Ovary (tissue), 9 donors: ENCODE data around the gene CISD2. TPM values are rescaled to one million over a fixed set of nuclear protein-coding genes. Genes with fewer than 3 reads are reported as not detected.

Experiments used
- DNase-seq, 5 donors: peaks; one replicate each; pipeline ENCODE4 v3.0.0-alpha.2; 2019 to 2020
- H3K27ac ChIP-seq, 2 donors: fragments of 200-600 bp; one replicate each; pipeline versions ENCODE4 v1.5.1 to v1.8.0; 2019 to 2022
- H3K27me3 ChIP-seq: fragments of 200-600 bp; one replicate; pipeline ENCODE4 v1.8.0; 2022
- H3K36me3 ChIP-seq: fragments of 200-600 bp; sonication (generic); one replicate; pipeline ENCODE4 v1.5.1; 2019
- H3K4me1 ChIP-seq: one replicate; pipeline ENCODE4 v1.8.1; 2013; ENCODE audit warnings: mild to moderate bottlenecking, moderate library complexity; ENCODE audit not compliant: insufficient read depth
- H3K4me3 ChIP-seq: fragments of 200-600 bp; sonication (generic); one replicate; pipeline ENCODE4 v1.5.1; 2017
- H3K9me3 ChIP-seq, 2 donors: fragments of 200-600 bp in 1 of 2; sonication (generic) in 1 of 2; one replicate each; pipeline versions ENCODE4 v1.5.1 to v1.8.1; 2013 to 2019; ENCODE audit warnings: mild to moderate bottlenecking in 1 of 2, moderate library complexity in 1 of 2
- CTCF ChIP-seq, 3 donors: fragments of 450-650 bp in 2 of 3; fragments of 200-600 bp in 1 of 3; IDR thresholded peaks; one replicate each; pipeline versions ENCODE4 v1.5.1 to v1.8.0; 2016 to 2022; ENCODE audit warnings: antibody characterized with exemption in 3 of 3, mild to moderate bottlenecking in 1 of 3
- EP300 ChIP-seq: sonication (generic); formaldehyde crosslinking; IDR thresholded peaks from one replicate; pipeline ENCODE4 v1.6.1; 2017; ENCODE audit warnings: antibody characterized with exemption
- POLR2A ChIP-seq: fragments of 450-650 bp; IDR thresholded peaks from one replicate; pipeline ENCODE4 v1.6.1; 2017; ENCODE audit warnings: antibody characterized with exemption, mild to moderate bottlenecking, moderate library complexity
- WGBS, 3 donors: extraction: QIAGEN DNeasy Blood & Tissue Kit in 1 of 3; methylation state at CpG; one replicate each; pipeline versions ENCODE4 v1.1.5 to v1.1.7; 2013 to 2017; 5-methylcytosine and 5-hydroxymethylcytosine counted together
- intact Hi-C, 4 donors: fragments of 100-400 bp; cut with DNase I; formaldehyde crosslinking; loops; one replicate each; pipeline versions ENCODE4 v1.11.0 to v1.15.1; 2022 to 2023
- polyA plus RNA-seq, 2 donors: library from polyadenylated mRNA; stranded (reverse); fragments of 200-250 nt in 1 of 2; fragments of 350-450 nt in 1 of 2; fragmentation: Illumina TruSeq in 1 of 2; extraction: RNeasy Lipid Tissue Mini Kit (QIAGEN cat#74804) in 1 of 2; gene quantifications; one replicate each; pipeline ENCODE4 v1.2.3, GENCODE V29; 2013 to 2014
- total RNA-seq, 7 donors: library from RNA; depleted of rRNA in 2 of 7; stranded (reverse); fragments of >200 nt in 2 of 7; fragmentation: NEBNext Ultra II Directional in 3 of 7; extraction: Animal tissue kit (Norgen Biotek cat#: 25700) in 3 of 7; gene quantifications; one replicate each; pipeline versions ENCODE4 v1.1.0 to v1.2.4, GENCODE V29; 2016 to 2023
- donor health status: DM: no; HTN: no; CAD: no; lungs with moderate emphysema.
- donor health status: DM: no; HTN: no; CAD: no.
- donor health status: Bipolar disorder and iron deficiency.
- donor health status: DM: yes; HTN: yes; CAD: no.
- donor health status: DM: no; HTN: no; CAD: no.
- donor health status: DM: yes; HTN: yes; CAD: no.

CISD2 gene
- total and polyA plus RNA-seq, 9 donors, result 7.9 to 27.1 (median 19.1) TPM

DNA sequence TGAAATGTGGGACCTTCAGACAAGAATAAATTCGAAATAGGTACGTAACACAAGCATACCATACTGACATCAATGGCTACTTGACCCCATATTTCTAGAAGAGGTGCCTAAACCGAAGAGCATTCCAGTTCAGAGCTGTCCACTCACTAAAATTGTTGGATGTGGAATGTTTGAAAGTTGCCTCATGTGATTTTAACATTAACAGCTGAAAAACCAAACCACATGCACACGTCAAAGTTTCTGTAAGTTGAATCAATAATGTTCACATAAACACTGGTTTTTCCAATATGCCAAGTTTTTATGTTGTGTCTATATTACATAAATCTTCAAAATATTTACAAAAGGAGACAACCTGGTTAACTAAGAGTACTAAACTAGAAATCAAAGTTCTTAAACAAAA, 44.9 kb upstream of the CISD2 start:
- intact Hi-C loops, result no loop called here
- Histone ChIP-seq H3K4me1 (peaks cover 2% of the 10 kb centered on the region), H3K36me3 (no peaks in the 10 kb centered on the region), H3K27ac (no peak overlapping the region), H3K4me3 (peak overlapping the region; percentile 93), H3K9me3 (no peaks in the 10 kb centered on the region), H3K27me3 (no peaks in the 10 kb centered on the region)
- 29 to 39% (median 34%) methylated on average over 4 of the region's 4 CpGs for WGBS, 3 donors
- no peak for DNase-seq
- TF ChIP-seq EP300 (no peak), POLR2A (no peak), CTCF (IDR thresholded peaks at IDR 0.05) (no peak)

- intact Hi-C loops, result no loop called here
- Histone ChIP-seq H3K4me1 (no peaks in the 10 kb centered on the region), H3K27ac (peak overlapping the region; percentile 22 to 99)
Observed at GRCh38 chr4:102824398-102824797, 44.4 kb upstream of the CISD2 start.

GRCh38 chr4:102825261-102826091, 43.3 kb upstream of the CISD2 start:
- TF ChIP-seq EP300 (no peak), POLR2A (peak; percentile 8)
- peak overlapping the region; percentile 99 to 100 for H3K27ac ChIP-seq
- H3K9me3 ChIP-seq, result no peaks in the 10 kb centered on the region
- H3K4me3 ChIP-seq, result peak overlapping the region; percentile 93
- intact Hi-C loops, result loop anchor here in 2 of 4 donors (2.0 to 5.0 kb wide), 2 partner anchors 43 to 323 kb away; partner anchors contain the start of genes CISD2 (in 1 of the 2) and NFKB1 (in 1 of the 2)
- H3K4me1 ChIP-seq, result no peaks in the 10 kb centered on the region
- peak in 3 of 5 donors; percentile 12 to 51 (median 23) for DNase-seq
- H3K27me3 ChIP-seq, result no peaks in the 10 kb centered on the region
- 0% methylated on average over 23 of the region's 23 CpGs for WGBS, 3 donors
- no peaks in the 10 kb centered on the region for H3K36me3 ChIP-seq

More at GRCh38 chr4:102824398-102824797, 44.4 kb upstream of the CISD2 start:
- Histone ChIP-seq H3K27me3 (no peaks in the 10 kb centered on the region), H3K4me3 (peak overlapping the region; percentile 93), H3K9me3 (no peaks in the 10 kb centered on the region), H3K36me3 (no peaks in the 10 kb centered on the region)
- no peak for DNase-seq
- 3 to 5% (median 3%) methylated on average over 2 of the region's 2 CpGs for WGBS, 3 donors
- TF ChIP-seq EP300, result no peak
- TF ChIP-seq CTCF (IDR thresholded peaks at IDR 0.05), result no peak
- TF ChIP-seq POLR2A, result no peak

DNA sequence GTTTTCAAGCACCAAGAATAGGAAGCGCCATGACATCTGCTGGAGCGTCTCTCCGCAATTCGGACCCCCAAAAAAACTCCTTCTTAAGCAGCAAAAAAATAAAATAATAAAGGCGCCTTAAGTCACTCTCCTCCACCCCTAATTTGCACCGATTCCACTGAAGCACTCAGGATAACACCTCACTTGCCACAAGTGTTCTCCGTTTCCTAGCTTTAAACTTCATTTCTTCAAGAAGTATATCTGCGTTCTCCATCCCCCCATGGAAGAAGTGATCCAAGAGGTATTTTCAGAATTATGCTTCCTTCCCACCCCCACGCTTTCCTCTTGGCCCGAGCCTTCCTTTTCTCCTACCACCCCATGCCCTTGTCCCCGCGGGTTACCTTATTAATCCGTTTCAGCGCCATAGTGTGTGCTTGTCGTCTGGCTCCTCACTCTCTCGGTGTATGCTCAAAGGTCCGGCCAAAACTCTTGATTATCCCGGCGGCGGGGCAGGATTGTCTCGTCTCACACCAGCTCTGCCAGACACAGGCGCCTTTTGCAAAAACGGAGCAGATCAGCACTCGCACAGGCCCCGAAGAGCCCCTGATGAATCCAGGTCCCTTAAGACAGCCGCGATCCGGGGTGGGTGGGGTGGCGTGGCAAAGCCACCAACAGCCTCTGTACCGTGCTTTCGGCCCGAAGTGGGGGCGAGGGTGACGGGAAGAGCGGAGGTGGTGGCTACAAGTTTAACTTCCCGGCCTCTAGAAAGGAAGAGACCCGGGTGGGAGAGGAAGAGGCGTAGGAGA, 42.5 kb upstream of the CISD2 start:
- Histone ChIP-seq H3K4me1 (no peaks in the 10 kb centered on the region), H3K9me3 (no peaks in the 10 kb centered on the region), H3K36me3 (no peaks in the 10 kb centered on the region), H3K27me3 (no peaks in the 10 kb centered on the region), H3K4me3 (peak overlapping the region; percentile 93), H3K27ac (peak overlapping the region; percentile 99 to 100)
- intact Hi-C loops, result loop anchor here in 2 of 4 donors (2.0 to 5.0 kb wide), 2 partner anchors 43 to 324 kb away; partner anchors contain the start of genes CISD2 (in 1 of the 2) and NFKB1 (in 1 of the 2)
- WGBS, 3 donors, result 0 to 1% (median 1%) methylated on average over 38 of the region's 38 CpGs
- no peak for DNase-seq
- TF ChIP-seq POLR2A, result peak; percentile 21
- TF ChIP-seq CTCF (IDR thresholded peaks at IDR 0.05), result no peak
